Prostate gland (tissue), 2 donors: ENCODE data around the gene CUL1.
"Not testable (repeated sequence)": the region's sequence is repeated elsewhere in the genome, so short reads cannot be mapped to it uniquely, and the experiment has no call there.

Experiments
- POLR2A ChIP-seq: fragments of 450-650 bp; IDR thresholded peaks from one replicate; pipeline ENCODE4 v1.6.1; 2016; ENCODE audit warnings: antibody characterized with exemption, mild to moderate bottlenecking
- POLR2AphosphoS5 ChIP-seq: sonication (generic); formaldehyde crosslinking; IDR thresholded peaks from one replicate; pipeline ENCODE4 v1.6.1; 2017; ENCODE audit warnings: antibody characterized with exemption
- TF ChIP-seq, protein P1 (sequence below), 4 experiments: fragments of 200-600 bp in 2 of 4; fragments of 450-650 bp in 2 of 4; sonication (generic) in 2 of 4; IDR thresholded peaks; 1 replicate in 3 of 4; 2 replicates in 1 of 4; pipeline ENCODE4 v1.5.1; 2016 to 2019; ENCODE audit warnings: antibody characterized with exemption in 4 of 4, mild to moderate bottlenecking in 2 of 4, moderate library complexity in 2 of 4

DNA sequence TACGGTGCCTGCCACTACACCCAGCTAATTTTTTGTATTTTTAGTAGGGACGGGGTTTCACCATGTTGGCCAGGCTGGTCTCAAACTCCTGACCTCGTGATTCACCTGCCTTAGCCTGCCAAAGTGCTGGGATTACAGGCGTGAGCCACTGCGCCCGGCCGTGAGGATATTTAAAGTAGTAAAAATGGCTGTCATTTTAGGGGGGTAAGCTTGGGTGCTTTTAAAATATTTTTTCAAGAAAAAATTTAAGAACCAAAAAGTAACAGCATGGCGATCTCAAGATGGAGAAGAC, 4.9 kb downstream of the CUL1 start:
- not testable (repeated sequence) for TF ChIP-seq POLR2A, POLR2AphosphoS5
- TF ChIP-seq, protein P1, sequence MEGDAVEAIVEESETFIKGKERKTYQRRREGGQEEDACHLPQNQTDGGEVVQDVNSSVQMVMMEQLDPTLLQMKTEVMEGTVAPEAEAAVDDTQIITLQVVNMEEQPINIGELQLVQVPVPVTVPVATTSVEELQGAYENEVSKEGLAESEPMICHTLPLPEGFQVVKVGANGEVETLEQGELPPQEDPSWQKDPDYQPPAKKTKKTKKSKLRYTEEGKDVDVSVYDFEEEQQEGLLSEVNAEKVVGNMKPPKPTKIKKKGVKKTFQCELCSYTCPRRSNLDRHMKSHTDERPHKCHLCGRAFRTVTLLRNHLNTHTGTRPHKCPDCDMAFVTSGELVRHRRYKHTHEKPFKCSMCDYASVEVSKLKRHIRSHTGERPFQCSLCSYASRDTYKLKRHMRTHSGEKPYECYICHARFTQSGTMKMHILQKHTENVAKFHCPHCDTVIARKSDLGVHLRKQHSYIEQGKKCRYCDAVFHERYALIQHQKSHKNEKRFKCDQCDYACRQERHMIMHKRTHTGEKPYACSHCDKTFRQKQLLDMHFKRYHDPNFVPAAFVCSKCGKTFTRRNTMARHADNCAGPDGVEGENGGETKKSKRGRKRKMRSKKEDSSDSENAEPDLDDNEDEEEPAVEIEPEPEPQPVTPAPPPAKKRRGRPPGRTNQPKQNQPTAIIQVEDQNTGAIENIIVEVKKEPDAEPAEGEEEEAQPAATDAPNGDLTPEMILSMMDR (IDR thresholded peaks at IDR 0.05): not testable (repeated sequence)
